Left renal pelvis (tissue), 4 donors: Measurements from ENCODE around the gene TMEM184B. TPM values are rescaled to one million over a fixed set of nuclear protein-coding genes. Genes with fewer than 3 reads are reported as not detected.
"Not testable (repeated sequence)": the region's sequence is repeated elsewhere in the genome, so short reads cannot be mapped to it uniquely, and the experiment has no call there.

Source experiments
- DNase-seq, 4 donors: peaks; one replicate each; pipeline ENCODE4 v3.0.0-alpha.2; 2013; ENCODE audit warnings: low read depth in 4 of 4, low spot score in 3 of 4
- polyA plus RNA-seq, 4 donors: library from polyadenylated mRNA; unstranded; fragments of 120-200 nt; gene quantifications; one replicate each; pipeline ENCODE4 v1.2.1, GENCODE V29; 2013; ENCODE audit not compliant: insufficient read length in 4 of 4

The TMEM184B gene
- polyA plus RNA-seq, 4 donors = 35.8 to 43.1 (median 42.5) TPM

GRCh38 chr22:38189104-38189503 lies 83.7 kb downstream of the TMEM184B start:
- DNase-seq = no peak

- no peak for DNase-seq
Observed at GRCh38 chr22:38187413-38188212, 85.2 kb downstream of the TMEM184B start.

- DNase-seq = no peak
Observed at GRCh38 chr22:38186429-38186828, 86.4 kb downstream of the TMEM184B start.

- DNase-seq = no peak
Observed at GRCh38 chr22:38184788-38185187, 88.0 kb downstream of the TMEM184B start.

- DNase-seq = peak; percentile 95 to 97 (median 96)
Observed at GRCh38 chr22:38181453-38182200, 91.2 kb downstream of the TMEM184B start, which contains the start of gene PLA2G6. TSS of gene PLA2G6 (minus strand) at chr22:38181830. CDS start at chr22:38169426, 12,404 bp downstream.

- DNase-seq = no peak
Observed at GRCh38 chr22:38180841-38181452, 91.9 kb downstream of the TMEM184B start.

GRCh38 chr22:38178605-38178937 lies 94.2 kb downstream of the TMEM184B start:
- DNase-seq = not testable (repeated sequence)

- DNase-seq = no peak
Observed at GRCh38 chr22:38177926-38178604, 94.7 kb downstream of the TMEM184B start.

GRCh38 chr22:38177571-38177925 lies 95.3 kb downstream of the TMEM184B start:
- DNase-seq = not testable (repeated sequence)

- DNase-seq = no peak
Observed at GRCh38 chr22:38177044-38177443, 95.8 kb downstream of the TMEM184B start.

- DNase-seq = no peak
Observed at GRCh38 chr22:38176170-38176741, 96.6 kb downstream of the TMEM184B start.

GRCh38 chr22:38175206-38176118 lies 97.3 kb downstream of the TMEM184B start:
- no peak for DNase-seq

- DNase-seq = no peak
Observed at GRCh38 chr22:38174626-38175025, 98.2 kb downstream of the TMEM184B start.

GRCh38 chr22:38173641-38173906 lies 99.2 kb downstream of the TMEM184B start:
- DNase-seq = no peak

GRCh38 chr22:38172832-38173640 lies 99.8 kb downstream of the TMEM184B start:
- DNase-seq = no peak

- DNase-seq = no peak
Observed at GRCh38 chr22:38171927-38172831, 100.6 kb downstream of the TMEM184B start.

GRCh38 chr22:38170469-38170868 lies 102.3 kb downstream of the TMEM184B start:
- DNase-seq = no peak
